ENCODE results near the gene WDR27.

DNA sequence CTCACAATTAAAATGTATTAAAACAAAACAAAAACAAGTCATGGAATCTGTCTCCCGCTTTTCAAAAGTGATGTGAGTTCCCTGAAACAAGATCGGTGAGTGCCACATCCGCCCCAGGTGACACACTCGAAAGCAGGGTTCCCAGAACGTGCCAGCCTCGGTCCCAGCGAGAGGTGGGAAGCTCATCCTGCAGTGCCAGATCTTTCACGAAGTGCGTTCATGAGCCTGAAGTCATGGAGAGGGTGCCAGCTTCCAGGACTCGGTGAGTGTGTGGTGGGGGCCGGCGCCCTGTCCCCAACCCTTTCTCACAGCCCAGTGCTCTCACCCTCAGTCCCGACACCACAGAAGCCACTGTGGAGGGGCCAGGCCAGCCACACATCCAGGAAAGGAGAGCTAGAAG, 127.4 kb downstream of the WDR27 start:
- TF ChIP-seq EP300 (IDR thresholded peaks at IDR 0.05; ENCODE audit: borderline replicate concordance in 1 of 2, control insufficient read depth in 1 of 2, low read depth in 2 of 2, low read length in 2 of 2) (no peak), MEF2B (IDR thresholded peaks at IDR 0.05; ENCODE audit: partially characterized antibody, poor library complexity, severe bottlenecking) (no peak), SRF (IDR thresholded peaks at IDR 0.05; ENCODE audit: low read depth in 2 of 2, low read length in 2 of 2) (no peak), CTCF (IDR thresholded peaks at IDR 0.05 in 2 of 3, conservative IDR thresholded peaks at IDR 0.05 in 1 of 3; ENCODE audit: control insufficient read depth in 2 of 3, extremely low read depth in 1 of 3, insufficient read depth in 1 of 3, low read depth in 3 of 3, low read length in 3 of 3) (no peak)
- TF ChIP-seq, protein P1, sequence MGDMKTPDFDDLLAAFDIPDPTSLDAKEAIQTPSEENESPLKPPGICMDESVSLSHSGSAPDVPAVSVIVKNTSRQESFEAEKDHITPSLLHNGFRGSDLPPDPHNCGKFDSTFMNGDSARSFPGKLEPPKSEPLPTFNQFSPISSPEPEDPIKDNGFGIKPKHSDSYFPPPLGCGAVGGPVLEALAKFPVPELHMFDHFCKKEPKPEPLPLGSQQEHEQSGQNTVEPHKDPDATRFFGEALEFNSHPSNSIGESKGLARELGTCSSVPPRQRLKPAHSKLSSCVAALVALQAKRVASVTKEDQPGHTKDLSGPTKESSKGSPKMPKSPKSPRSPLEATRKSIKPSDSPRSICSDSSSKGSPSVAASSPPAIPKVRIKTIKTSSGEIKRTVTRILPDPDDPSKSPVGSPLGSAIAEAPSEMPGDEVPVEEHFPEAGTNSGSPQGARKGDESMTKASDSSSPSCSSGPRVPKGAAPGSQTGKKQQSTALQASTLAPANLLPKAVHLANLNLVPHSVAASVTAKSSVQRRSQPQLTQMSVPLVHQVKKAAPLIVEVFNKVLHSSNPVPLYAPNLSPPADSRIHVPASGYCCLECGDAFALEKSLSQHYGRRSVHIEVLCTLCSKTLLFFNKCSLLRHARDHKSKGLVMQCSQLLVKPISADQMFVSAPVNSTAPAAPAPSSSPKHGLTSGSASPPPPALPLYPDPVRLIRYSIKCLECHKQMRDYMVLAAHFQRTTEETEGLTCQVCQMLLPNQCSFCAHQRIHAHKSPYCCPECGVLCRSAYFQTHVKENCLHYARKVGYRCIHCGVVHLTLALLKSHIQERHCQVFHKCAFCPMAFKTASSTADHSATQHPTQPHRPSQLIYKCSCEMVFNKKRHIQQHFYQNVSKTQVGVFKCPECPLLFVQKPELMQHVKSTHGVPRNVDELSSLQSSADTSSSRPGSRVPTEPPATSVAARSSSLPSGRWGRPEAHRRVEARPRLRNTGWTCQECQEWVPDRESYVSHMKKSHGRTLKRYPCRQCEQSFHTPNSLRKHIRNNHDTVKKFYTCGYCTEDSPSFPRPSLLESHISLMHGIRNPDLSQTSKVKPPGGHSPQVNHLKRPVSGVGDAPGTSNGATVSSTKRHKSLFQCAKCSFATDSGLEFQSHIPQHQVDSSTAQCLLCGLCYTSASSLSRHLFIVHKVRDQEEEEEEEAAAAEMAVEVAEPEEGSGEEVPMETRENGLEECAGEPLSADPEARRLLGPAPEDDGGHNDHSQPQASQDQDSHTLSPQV (IDR thresholded peaks at IDR 0.05): no peak
